Sigmoid colon (tissue), 7 donors: Measurements from ENCODE around the gene LYPD4. TPM values are rescaled to one million over a fixed set of nuclear protein-coding genes. Genes with fewer than 3 reads are reported as not detected.

ENCODE experiments used
- DNase-seq: peaks from one replicate; pipeline ENCODE4 v3.0.0-alpha.2; 2019
- H3K27ac ChIP-seq, 4 donors: fragments of 200-600 bp; sonication (generic); one replicate each; pipeline ENCODE4 v1.5.1; 2016 to 2019; ENCODE audit warnings: mild to moderate bottlenecking in 1 of 4
- H3K27me3 ChIP-seq, 3 donors: fragments of 200-600 bp; sonication (generic); one replicate each; pipeline ENCODE4 v1.5.1; 2019; ENCODE audit warnings: mild to moderate bottlenecking in 1 of 3
- H3K36me3 ChIP-seq, 4 donors: fragments of 200-600 bp; sonication (generic); one replicate each; pipeline ENCODE4 v1.5.1; 2016 to 2019
- H3K4me1 ChIP-seq, 4 donors: fragments of 200-600 bp; sonication (generic); one replicate each; pipeline ENCODE4 v1.5.1; 2017 to 2019
- H3K4me3 ChIP-seq, 4 donors: fragments of 200-600 bp; sonication (generic); one replicate each; pipeline ENCODE4 v1.5.1; 2017 to 2019; ENCODE audit warnings: mild to moderate bottlenecking in 2 of 4, moderate library complexity in 1 of 4
- H3K9me3 ChIP-seq, 4 donors: fragments of 200-600 bp in 3 of 4; sonication (generic) in 3 of 4; one replicate each; pipeline versions ENCODE4 v1.5.1 to v1.6.1; 2013 to 2019
- CTCF ChIP-seq, 4 experiments: fragments of 450-650 bp in 3 of 4; fragments of 200-600 bp in 1 of 4; IDR thresholded peaks; one replicate each; pipeline ENCODE4 v1.5.1; 2016 to 2019; ENCODE audit warnings: antibody characterized with exemption in 4 of 4, mild to moderate bottlenecking in 3 of 4, moderate library complexity in 2 of 4
- EP300 ChIP-seq, 4 donors: sonication (generic); formaldehyde crosslinking; IDR thresholded peaks; one replicate each; pipeline ENCODE4 v1.6.1; 2017; ENCODE audit warnings: antibody characterized with exemption in 4 of 4
- POLR2A ChIP-seq, 2 donors: fragments of 450-650 bp; IDR thresholded peaks; one replicate each; pipeline ENCODE4 v1.6.1; 2016; ENCODE audit warnings: antibody characterized with exemption in 2 of 2, mild to moderate bottlenecking in 2 of 2, moderate library complexity in 2 of 2
- POLR2AphosphoS5 ChIP-seq, 4 donors: sonication (generic); formaldehyde crosslinking; IDR thresholded peaks; one replicate each; pipeline ENCODE4 v1.6.1; 2017; ENCODE audit warnings: antibody characterized with exemption in 4 of 4
- WGBS, 2 donors: extraction: QIAGEN DNeasy Blood & Tissue Kit; methylation state at CpG; one replicate each; pipeline ENCODE4 v1.1.7; 2013; 5-methylcytosine and 5-hydroxymethylcytosine counted together
- intact Hi-C: fragments of 100-400 bp; cut with DNase I; formaldehyde crosslinking; loops from one replicate; pipeline ENCODE4 v1.15.1; 2023
- polyA plus RNA-seq, 3 donors: library from polyadenylated mRNA; stranded (reverse); fragments of 200-250 nt; gene quantifications; one replicate each; pipeline ENCODE4 v1.2.3, GENCODE V29; 2013
- total RNA-seq, 4 donors: library from RNA; depleted of rRNA; stranded (reverse); fragments of >200 nt; gene quantifications; one replicate each; pipeline ENCODE4 v1.1.0, GENCODE V29; 2016
- donor health status: healthy with polysubstance abuse.
- donor health status: Bipolar disorder and iron deficiency.
- donor health status: healthy.

The LYPD4 gene
- total and polyA plus RNA-seq, 7 donors = 0.60 TPM; not detected in 6

DNA sequence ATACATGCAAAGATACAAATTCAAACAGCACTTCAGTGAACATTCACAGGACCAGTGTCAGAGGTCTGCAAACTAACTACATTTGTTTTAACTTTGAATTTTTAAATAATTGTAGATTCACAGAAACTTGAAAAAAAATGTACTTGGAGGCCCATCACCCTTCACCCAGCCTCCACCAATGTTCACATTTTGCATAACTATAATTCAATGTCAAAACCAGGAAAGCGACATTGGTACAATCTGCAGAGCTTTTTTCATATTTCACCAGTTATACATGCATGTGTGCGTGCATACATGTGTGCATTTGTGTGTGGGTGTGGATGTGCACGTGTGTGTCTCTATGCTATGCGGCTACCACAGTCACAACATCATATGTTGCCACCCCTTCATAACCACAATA lies 29.2 kb downstream of the LYPD4 start:
- no peaks in the 10 kb centered on the region for H3K27me3 ChIP-seq
- WGBS, 2 donors = 67 to 76% methylated on average over 4 of the region's 4 CpGs
- no peaks in the 10 kb centered on the region for H3K9me3 ChIP-seq
- H3K4me1 ChIP-seq = no peaks in the 10 kb centered on the region
- H3K27ac ChIP-seq = no peak overlapping the region
- H3K36me3 ChIP-seq = no peaks in the 10 kb centered on the region
- DNase-seq = no peak
- TF ChIP-seq POLR2AphosphoS5 (IDR thresholded peaks at IDR 0.05) (no peak), POLR2A (IDR thresholded peaks at IDR 0.05) (no peak), EP300 (IDR thresholded peaks at IDR 0.05) (no peak), CTCF (IDR thresholded peaks at IDR 0.05) (no peak)
- no peak overlapping the region for H3K4me3 ChIP-seq
- intact Hi-C loops = no loop called here

- Histone ChIP-seq H3K4me3 (no peak overlapping the region), H3K9me3 (no peaks in the 10 kb centered on the region), H3K36me3 (no peaks in the 10 kb centered on the region), H3K4me1 (no peaks in the 10 kb centered on the region), H3K27me3 (peaks cover 0 to 6% (median 0%) of the 10 kb centered on the region in 3 donors), H3K27ac (no peak overlapping the region)
- intact Hi-C loops = no loop called here
- no peak for TF ChIP-seq POLR2A (IDR thresholded peaks at IDR 0.05)
- TF ChIP-seq EP300 (IDR thresholded peaks at IDR 0.05) = no peak
- TF ChIP-seq POLR2AphosphoS5 (IDR thresholded peaks at IDR 0.05) = no peak
- TF ChIP-seq CTCF (IDR thresholded peaks at IDR 0.05) = no peak
- DNase-seq = no peak
- 68 to 72% methylated on average over 4 of the region's 4 CpGs for WGBS, 2 donors
Measured at GRCh38 chr19:41813911-41814310, 30.6 kb downstream of the LYPD4 start.

DNA sequence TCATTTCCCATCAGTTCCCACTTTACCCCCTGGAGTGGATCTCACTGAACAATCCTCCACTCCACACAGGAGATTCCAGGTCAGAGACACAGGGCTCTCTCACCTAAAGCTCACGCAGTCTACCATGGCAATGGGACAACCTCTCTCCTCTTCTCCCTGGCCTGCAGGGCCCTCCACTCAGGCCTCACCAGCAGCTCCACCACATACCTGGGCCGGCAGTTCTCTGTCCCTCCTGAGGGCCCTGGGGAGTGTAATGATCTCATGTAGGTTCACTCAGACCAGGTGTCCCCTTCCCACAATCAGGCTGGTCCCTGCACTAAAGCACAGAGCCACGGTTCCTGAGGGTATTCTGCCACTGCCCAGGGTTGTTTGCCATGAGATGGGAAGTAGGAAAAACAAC lies 32.5 kb downstream of the LYPD4 start:
- no peaks in the 10 kb centered on the region for H3K36me3 ChIP-seq
- DNase-seq = no peak
- H3K9me3 ChIP-seq = no peaks in the 10 kb centered on the region
- no peak overlapping the region for H3K27ac ChIP-seq
- H3K4me3 ChIP-seq = no peak overlapping the region
- WGBS, 2 donors = 74 to 90% methylated on average over 3 of the region's 3 CpGs
- TF ChIP-seq CTCF (IDR thresholded peaks at IDR 0.05) = no peak
- no peak for TF ChIP-seq POLR2A (IDR thresholded peaks at IDR 0.05)
- intact Hi-C loops = no loop called here
- H3K27me3 ChIP-seq = peaks cover 0 to 6% (median 0%) of the 10 kb centered on the region in 3 donors
- no peaks in the 10 kb centered on the region for H3K4me1 ChIP-seq

DNA sequence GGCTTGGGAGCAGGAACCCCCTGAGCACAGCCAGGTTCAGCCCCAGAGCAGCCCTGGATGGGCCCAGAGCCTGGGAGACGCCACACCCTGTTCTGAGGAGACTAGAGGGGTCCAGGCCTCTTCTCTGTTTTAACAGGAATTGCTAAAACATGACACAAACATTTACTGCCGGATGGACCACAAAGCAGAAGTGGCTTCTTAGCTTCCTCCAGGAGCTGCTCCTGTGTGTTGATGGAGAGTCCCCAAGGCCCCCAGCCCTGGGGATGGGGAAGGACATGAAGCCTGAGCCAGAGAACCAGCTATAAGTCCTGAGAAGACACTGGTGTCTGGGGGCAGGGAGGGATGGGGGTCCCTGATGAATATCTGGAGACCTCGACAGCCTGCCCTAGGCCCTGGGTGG lies 33.4 kb downstream of the LYPD4 start:
- TF ChIP-seq POLR2AphosphoS5 (IDR thresholded peaks at IDR 0.05) = no peak
- no peak for TF ChIP-seq POLR2A (IDR thresholded peaks at IDR 0.05)
- no peak for TF ChIP-seq EP300 (IDR thresholded peaks at IDR 0.05)
- TF ChIP-seq CTCF (IDR thresholded peaks at IDR 0.05) = no peak
- H3K36me3 ChIP-seq = no peaks in the 10 kb centered on the region
- 42 to 81% methylated on average over 3 of the region's 3 CpGs for WGBS, 2 donors
- no peak overlapping the region for H3K4me3 ChIP-seq
- H3K4me1 ChIP-seq = no peaks in the 10 kb centered on the region
- DNase-seq = no peak
- intact Hi-C loops = no loop called here
- H3K9me3 ChIP-seq = no peaks in the 10 kb centered on the region
- H3K27me3 ChIP-seq = peaks cover 0 to 6% (median 0%) of the 10 kb centered on the region in 3 donors
- H3K27ac ChIP-seq = no peak overlapping the region

GRCh38 chr19:41810301-41810700 lies 34.2 kb downstream of the LYPD4 start:
- no peak for DNase-seq

More at GRCh38 chr19:41810301-41810700, 34.2 kb downstream of the LYPD4 start:
- Histone ChIP-seq H3K4me3 (no peak overlapping the region), H3K9me3 (no peaks in the 10 kb centered on the region), H3K4me1 (no peaks in the 10 kb centered on the region), H3K27ac (no peak overlapping the region), H3K36me3 (no peaks in the 10 kb centered on the region), H3K27me3 (peaks cover 0 to 6% (median 0%) of the 10 kb centered on the region in 3 donors)
- intact Hi-C loops = no loop called here
- WGBS, 2 donors = 64 to 66% methylated on average over 4 of the region's 4 CpGs
- TF ChIP-seq CTCF (IDR thresholded peaks at IDR 0.05) (no peak), POLR2A (IDR thresholded peaks at IDR 0.05) (no peak), POLR2AphosphoS5 (IDR thresholded peaks at IDR 0.05) (no peak), EP300 (IDR thresholded peaks at IDR 0.05) (no peak)
